Measurements from ENCODE around the gene SAMHD1. TPM values are rescaled to one million over a fixed set of nuclear protein-coding genes. Genes with fewer than 3 reads are reported as not detected.
"Not testable (repeated sequence)": the region's sequence is repeated elsewhere in the genome, so short reads cannot be mapped to it uniquely, and the experiment has no call there.

SAMHD1 gene
- total RNA-seq, 2 experiments from 2014 or later, result 167 to 213 TPM

DNA sequence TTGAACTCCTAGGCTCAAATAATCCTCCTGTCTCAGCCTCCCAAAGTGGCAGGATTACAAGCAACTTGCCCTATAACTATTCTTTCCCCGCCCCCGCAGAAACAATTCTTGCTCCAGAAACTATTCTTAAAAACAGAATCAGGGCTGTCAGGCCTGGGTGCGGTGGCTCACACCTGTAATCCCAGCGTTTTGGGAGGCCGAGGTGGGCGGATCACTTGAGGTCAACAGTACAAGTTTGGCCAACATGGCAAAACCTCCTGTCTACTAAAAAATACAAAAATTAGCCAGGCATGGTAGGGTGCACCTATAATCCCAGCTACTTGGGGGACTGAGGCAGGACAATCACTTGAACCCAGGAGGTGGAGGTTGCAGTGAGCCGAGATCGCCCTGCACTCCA is 31.2 kb downstream of the SAMHD1 start:
- H3K4me3 Mint-ChIP-seq, result no peak overlapping the region
- H3K27ac Mint-ChIP-seq, result no peak overlapping the region
- peaks cover 38% of the 10 kb centered on the region for H3K36me3 Mint-ChIP-seq
- CTCF ChIA-PET, result interaction anchor here (0.8 to 1.9 kb wide), 10 partner anchors 12 to 315 kb away, joined by 3 to 15 read pairs (median 4); partner anchors contain the start of genes RAB5IF and RBL1
- no peak for ATAC-seq
- H3K9me3 Mint-ChIP-seq (ENCODE audit: low read depth), result no peaks in the 10 kb centered on the region
- no peaks in the 10 kb centered on the region for H3K27me3 Mint-ChIP-seq
- peaks cover 9% of the 10 kb centered on the region for H3K4me1 Mint-ChIP-seq
- DNase-seq, result no peak

DNA sequence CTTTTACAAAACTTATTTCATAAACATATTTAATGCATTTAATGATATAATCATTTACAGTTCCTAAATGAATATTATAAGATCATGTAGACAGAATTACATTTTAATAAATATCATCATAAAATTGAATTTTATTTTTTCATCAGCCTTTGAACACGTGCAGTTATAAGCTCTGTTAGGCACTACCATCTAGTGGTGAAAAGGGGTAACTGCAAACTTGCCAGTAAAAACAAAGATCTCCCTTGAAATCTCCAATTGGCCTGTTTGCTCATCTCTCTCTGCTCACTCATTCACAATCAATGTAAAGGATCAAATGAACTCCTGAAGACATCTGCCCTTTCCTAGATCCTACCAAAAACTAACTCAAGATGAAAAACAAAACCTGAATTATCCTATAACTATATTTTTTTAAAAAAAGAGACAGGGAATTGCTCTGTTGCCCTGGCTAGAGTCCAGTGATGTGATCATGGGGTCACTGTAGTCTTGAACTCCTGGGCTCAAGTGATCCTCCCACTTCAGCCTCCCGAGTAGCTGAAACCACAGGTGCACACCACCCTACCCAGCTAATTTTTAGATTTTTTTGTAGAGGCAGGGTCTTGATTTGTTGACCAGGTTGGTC is 31.7 kb downstream of the SAMHD1 start:
- CTCF ChIA-PET, result interaction anchor here (0.6 to 2.7 kb wide), 20 partner anchors 10 to 314 kb away, joined by 3 to 15 read pairs (median 3); partner anchors contain the start of genes RAB5IF and RBL1
- peaks cover 7% of the 10 kb centered on the region for H3K4me1 Mint-ChIP-seq
- peaks cover 39% of the 10 kb centered on the region for H3K36me3 Mint-ChIP-seq
- no peak for DNase-seq
- peak; percentile 66 for ATAC-seq
- no peaks in the 10 kb centered on the region for H3K27me3 Mint-ChIP-seq
- no peak overlapping the region for H3K4me3 Mint-ChIP-seq
- peak overlapping the region; percentile 39 for H3K27ac Mint-ChIP-seq
- no peaks in the 10 kb centered on the region for H3K9me3 Mint-ChIP-seq (ENCODE audit: low read depth)

DNA sequence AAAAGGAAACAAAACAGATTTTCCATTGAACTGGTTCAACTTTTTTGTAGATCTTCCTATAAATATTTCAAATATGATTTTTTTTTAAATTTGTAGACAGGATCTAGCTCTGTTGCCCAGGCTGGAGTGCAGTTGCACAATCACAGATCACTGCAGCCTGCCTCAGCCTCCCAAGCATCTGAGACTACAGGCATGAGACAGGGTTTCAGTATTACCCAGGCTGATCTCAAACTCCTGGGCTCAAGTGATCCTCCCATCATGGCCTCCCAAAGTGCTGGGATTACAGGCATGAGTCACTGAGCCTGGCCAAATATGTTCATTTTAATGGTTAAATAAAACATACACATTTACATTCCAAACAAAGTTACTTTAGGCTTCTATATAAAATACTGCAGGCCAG is 33.6 kb downstream of the SAMHD1 start:
- no peak for DNase-seq
- Mint-ChIP-seq H3K4me1 (peaks cover 2% of the 10 kb centered on the region), H3K27ac (no peak overlapping the region), H3K9me3 (ENCODE audit: low read depth) (no peaks in the 10 kb centered on the region), H3K4me3 (no peak overlapping the region), H3K27me3 (no peaks in the 10 kb centered on the region), H3K36me3 (peaks cover 40% of the 10 kb centered on the region)
- ATAC-seq, result no peak
- CTCF ChIA-PET, result interaction anchor here (0.7 to 2.7 kb wide), 3 partner anchors 12 to 30 kb away, joined by 3 to 7 read pairs (median 3); no protein-coding TSS in a partner anchor

DNA sequence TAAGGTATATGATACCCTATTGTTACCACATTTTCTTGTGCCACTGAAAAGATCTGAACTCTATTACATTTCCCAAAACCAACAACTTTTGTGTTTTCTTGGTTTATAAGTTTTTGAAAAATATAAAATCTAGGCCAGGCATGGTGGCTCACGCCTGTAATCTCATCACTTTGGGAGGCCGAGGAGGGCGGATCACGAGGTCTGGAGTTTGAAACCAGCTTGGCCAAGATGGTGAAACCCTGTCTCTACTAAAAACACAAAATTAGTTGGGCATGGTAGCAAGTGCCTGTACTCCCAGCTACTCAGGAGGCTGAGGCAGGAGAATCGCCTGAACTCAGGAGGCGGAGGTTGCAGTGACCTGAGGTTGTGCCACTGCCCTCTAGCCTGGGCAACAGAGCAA is 34.3 kb downstream of the SAMHD1 start:
- H3K27me3 Mint-ChIP-seq, result no peaks in the 10 kb centered on the region
- H3K4me3 Mint-ChIP-seq, result no peak overlapping the region
- H3K4me1 Mint-ChIP-seq, result peaks cover 2% of the 10 kb centered on the region
- no peak for ATAC-seq
- CTCF ChIA-PET, result interaction anchor here (0.7 to 2.7 kb wide), 3 partner anchors 13 to 29 kb away, joined by 3 to 7 read pairs (median 3); no protein-coding TSS in a partner anchor
- H3K36me3 Mint-ChIP-seq, result peaks cover 38% of the 10 kb centered on the region
- no peak overlapping the region for H3K27ac Mint-ChIP-seq
- H3K9me3 Mint-ChIP-seq (ENCODE audit: low read depth), result no peaks in the 10 kb centered on the region
- DNase-seq, result no peak

DNA sequence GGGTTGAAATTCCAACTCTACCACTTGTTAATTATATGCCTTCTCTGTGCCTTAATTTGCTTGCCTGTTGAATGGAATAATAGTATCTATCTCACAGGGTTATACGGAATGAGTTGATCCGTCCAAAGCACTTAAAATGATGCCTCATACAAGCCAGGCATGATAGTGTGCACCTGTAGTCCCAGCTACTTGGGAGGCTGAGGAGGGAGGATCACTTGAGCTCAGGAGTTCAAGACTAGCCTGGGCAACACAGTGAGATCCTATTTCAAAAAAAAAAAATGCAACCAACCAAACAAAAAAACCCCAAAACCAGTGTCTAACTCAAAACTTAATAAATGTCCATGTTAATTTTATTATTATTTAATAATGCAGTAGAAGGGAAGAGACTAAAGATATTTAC is 35.3 kb downstream of the SAMHD1 start:
- Mint-ChIP-seq H3K9me3 (ENCODE audit: low read depth) (no peaks in the 10 kb centered on the region), H3K4me3 (no peak overlapping the region), H3K27me3 (no peaks in the 10 kb centered on the region), H3K4me1 (peaks cover 2% of the 10 kb centered on the region), H3K36me3 (peaks cover 43% of the 10 kb centered on the region), H3K27ac (no peak overlapping the region)
- ATAC-seq, result no peak
- no peak for DNase-seq
- CTCF ChIA-PET, result no interaction called here

DNA sequence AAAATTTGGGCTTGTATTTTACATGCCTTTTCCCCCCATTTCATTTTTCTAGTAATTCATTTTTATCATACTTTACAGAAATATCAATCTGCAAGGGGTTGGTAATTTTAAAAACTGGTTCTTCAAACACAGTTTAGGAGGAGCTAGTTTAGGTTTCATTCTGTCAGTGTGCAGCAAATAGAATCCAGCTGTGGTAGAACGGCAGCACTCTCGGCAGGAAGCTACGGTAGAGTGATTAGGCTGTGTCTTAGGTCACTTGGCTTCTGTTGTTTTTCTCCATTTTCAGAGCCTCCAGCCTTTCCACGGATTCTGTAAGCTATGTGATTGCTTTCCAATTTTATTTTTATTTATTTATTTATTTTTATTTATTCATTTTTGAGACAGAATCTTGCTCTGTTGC is 42.9 kb downstream of the SAMHD1 start:
- DNase-seq, result no peak
- ATAC-seq, result no peak
- Mint-ChIP-seq H3K27ac (no peak overlapping the region), H3K4me3 (no peak overlapping the region), H3K9me3 (ENCODE audit: low read depth) (no peaks in the 10 kb centered on the region), H3K27me3 (no peaks in the 10 kb centered on the region), H3K36me3 (peaks cover 45% of the 10 kb centered on the region), H3K4me1 (peaks cover 18% of the 10 kb centered on the region)
- CTCF ChIA-PET, result interaction anchor here (2.2 kb wide), 1 partner anchor 11 kb away, joined by 15 read pairs; no protein-coding TSS in a partner anchor

DNA sequence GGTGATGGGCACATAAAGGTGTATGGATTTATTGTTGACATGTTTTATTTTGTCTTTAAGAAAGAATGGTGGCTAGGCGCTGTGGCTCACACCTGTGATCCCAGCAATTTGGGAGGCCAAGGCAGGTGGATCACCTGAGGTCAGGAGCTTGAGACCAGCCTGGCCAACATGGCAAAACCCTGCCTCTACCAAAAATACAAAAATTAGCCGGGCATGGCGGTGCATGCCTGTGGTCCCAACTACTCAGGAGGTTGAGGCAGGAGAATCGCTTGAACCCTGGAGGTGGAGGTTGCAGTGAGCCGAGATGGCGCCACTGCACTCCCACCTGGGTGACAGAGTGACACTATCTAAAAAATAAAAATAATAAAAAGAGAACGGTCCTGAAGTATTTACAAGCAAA is 45.4 kb downstream of the SAMHD1 start:
- peak overlapping the region; percentile 67 for H3K27ac Mint-ChIP-seq
- H3K9me3 Mint-ChIP-seq (ENCODE audit: low read depth); CTCF ChIA-PET; DNase-seq; H3K4me3 Mint-ChIP-seq; ATAC-seq; H3K27me3 Mint-ChIP-seq: not testable (repeated sequence)
- peaks cover 45% of the 10 kb centered on the region for H3K36me3 Mint-ChIP-seq
- peaks cover 18% of the 10 kb centered on the region for H3K4me1 Mint-ChIP-seq

DNA sequence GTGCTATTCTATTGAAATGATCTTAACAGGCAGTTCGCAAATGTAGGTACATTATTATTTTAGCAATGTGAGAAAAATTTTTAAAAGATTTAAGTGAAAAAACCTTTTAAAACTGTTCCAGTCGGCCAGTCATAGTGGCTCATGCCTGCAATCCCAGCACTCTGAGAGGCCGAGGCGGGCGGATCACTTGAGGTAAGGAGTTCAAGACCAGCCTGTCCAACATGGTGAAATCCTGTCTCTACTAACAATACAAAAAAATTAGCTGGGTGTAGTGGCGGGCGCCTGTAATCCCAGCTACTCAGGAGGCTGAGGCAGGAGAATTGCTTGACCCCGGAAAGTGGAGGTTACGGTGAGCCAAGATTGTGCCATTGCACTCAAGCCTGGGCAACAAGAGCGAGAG is 45.9 kb downstream of the SAMHD1 start:
- Mint-ChIP-seq H3K27ac (peak overlapping the region; percentile 67), H3K36me3 (peaks cover 46% of the 10 kb centered on the region), H3K4me1 (peaks cover 18% of the 10 kb centered on the region)
- not testable (repeated sequence) for DNase-seq; H3K4me3 Mint-ChIP-seq; ATAC-seq; H3K27me3 Mint-ChIP-seq; H3K9me3 Mint-ChIP-seq (ENCODE audit: low read depth)
- CTCF ChIA-PET, result interaction anchor here (1.4 kb wide), 1 partner anchor 42 kb away, joined by 4 read pairs; a partner anchor contains a TSS

DNA sequence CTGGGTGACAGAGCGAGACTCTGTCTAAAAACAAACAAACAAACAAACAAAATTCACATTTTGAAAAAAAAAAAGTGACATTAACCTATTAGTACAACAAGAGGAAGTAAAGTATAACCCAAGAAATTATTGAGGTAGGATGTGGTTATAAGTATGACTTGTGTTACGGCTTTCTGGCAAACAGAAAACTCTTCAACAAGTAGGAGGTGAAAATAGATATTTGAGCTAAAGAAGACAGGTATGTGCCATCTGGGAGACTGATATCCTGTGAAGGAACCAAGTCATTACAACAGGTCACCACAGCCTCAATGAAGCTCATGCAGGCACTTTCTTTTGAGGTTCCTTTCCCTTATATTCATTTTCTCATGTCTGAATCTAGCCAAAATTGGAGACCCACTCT is 46.8 kb downstream of the SAMHD1 start:
- Mint-ChIP-seq H3K9me3 (ENCODE audit: low read depth) (no peaks in the 10 kb centered on the region), H3K27me3 (no peaks in the 10 kb centered on the region), H3K4me1 (peaks cover 18% of the 10 kb centered on the region), H3K4me3 (peak overlapping the region; percentile 25), H3K36me3 (peaks cover 44% of the 10 kb centered on the region), H3K27ac (peak overlapping the region; percentile 73)
- CTCF ChIA-PET, result interaction anchor here (1.0 to 1.4 kb wide), 3 partner anchors 15 to 96 kb away, joined by 3 to 4 read pairs (median 4); a partner anchor contains a TSS
- DNase-seq (no peak), ATAC-seq (peak; percentile 68)

DNA sequence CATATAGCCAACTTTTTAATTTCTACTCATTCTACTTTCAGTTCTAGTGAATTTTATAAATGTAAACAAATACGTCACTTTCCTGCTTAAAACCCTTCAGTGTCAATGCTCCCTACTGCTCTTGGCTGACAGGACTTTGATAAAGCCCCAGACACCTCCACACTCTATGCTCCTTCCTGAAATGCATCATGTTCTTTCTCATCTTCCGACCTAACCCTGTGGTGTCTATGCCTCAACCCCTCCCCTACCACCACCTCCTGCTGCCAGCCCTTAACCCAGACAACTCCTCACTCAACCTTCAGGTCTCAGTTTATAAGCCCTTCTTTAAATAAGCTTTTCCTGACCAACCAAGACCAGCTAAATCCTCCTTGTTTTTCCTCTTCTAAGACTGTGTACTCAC is 56.5 kb downstream of the SAMHD1 start:
- Mint-ChIP-seq H3K9me3 (ENCODE audit: low read depth) (no peaks in the 10 kb centered on the region), H3K4me1 (peaks cover 9% of the 10 kb centered on the region), H3K36me3 (peaks cover 65% of the 10 kb centered on the region), H3K27me3 (no peaks in the 10 kb centered on the region), H3K27ac (peak overlapping the region; percentile 71), H3K4me3 (no peak overlapping the region)
- CTCF ChIA-PET, result interaction anchor here (0.9 kb wide), 1 partner anchor 59 kb away, joined by 3 read pairs; no protein-coding TSS in a partner anchor
- DNase-seq (no peak), ATAC-seq (no peak)

DNA sequence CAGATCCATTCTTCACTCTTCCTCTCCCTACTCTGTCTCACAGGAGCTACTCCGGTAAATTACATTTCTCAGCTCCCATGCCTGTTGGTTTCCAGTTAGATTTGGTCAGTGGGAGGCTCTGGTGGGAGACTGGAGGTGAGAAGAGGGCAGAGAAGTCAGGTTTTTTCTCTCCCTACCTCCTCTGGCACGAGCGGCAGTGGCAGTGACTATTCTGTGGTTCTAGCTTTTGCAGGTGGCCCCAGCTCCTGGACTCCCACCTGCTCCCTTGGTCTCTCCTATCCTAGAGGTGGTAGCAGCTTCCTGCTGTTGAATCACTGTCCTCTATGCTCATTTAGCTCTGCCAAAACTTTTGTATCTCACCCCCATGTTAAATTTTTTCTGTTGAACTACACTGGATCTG is 57.7 kb downstream of the SAMHD1 start:
- no peaks in the 10 kb centered on the region for H3K9me3 Mint-ChIP-seq (ENCODE audit: low read depth)
- no peak for DNase-seq
- H3K27ac Mint-ChIP-seq, result no peak overlapping the region
- peaks cover 9% of the 10 kb centered on the region for H3K4me1 Mint-ChIP-seq
- H3K27me3 Mint-ChIP-seq, result no peaks in the 10 kb centered on the region
- CTCF ChIA-PET, result interaction anchor here (1.0 kb wide), 1 partner anchor 39 kb away, joined by 3 read pairs; no protein-coding TSS in a partner anchor
- peaks cover 65% of the 10 kb centered on the region for H3K36me3 Mint-ChIP-seq
- no peak overlapping the region for H3K4me3 Mint-ChIP-seq
- ATAC-seq, result no peak

DNA sequence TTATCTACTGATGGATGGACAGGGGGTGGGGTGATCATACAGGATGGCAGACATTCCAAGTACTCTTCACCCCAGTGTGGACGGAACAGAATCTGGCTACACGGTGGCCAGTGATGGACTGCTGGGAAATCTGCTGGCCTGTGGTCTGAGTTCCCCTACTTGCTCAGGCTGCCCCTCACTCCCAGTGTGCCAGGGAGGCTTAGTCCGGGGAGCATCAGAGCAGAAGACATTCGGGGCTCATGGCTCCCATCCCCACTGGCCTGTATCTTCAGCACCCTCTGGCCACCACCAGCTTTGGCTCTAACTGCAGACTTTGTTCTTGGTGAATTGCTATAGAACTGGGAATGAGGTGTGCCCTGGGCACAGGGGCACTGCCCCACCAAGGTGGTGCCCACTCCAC is 60.3 kb downstream of the SAMHD1 start:
- Mint-ChIP-seq H3K9me3 (ENCODE audit: low read depth) (no peaks in the 10 kb centered on the region), H3K36me3 (peaks cover 47% of the 10 kb centered on the region), H3K4me3 (no peak overlapping the region), H3K27me3 (no peaks in the 10 kb centered on the region), H3K27ac (peak overlapping the region; percentile 19), H3K4me1 (peaks cover 16% of the 10 kb centered on the region)
- no peak for DNase-seq
- ATAC-seq, result no peak
- CTCF ChIA-PET, result no interaction called here

DNA sequence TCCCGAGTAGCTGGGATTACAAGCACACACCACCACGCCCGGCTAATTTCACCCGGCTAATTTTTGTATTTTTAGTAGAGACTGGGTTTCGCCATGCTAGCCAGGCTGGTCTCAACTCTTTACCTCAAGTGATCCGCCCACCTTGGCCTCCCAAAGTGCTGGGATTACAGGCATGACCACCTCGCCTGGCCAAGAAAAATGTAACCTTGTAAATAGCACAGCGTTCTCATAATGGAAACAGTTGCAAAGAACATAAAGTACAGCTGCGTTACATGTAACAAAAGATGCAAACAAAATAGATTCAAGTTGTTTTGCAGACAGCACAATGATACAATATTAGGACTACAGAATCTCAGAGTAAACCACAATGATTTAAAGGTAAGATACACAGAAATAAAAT is 60.9 kb downstream of the SAMHD1 start:
- peaks cover 45% of the 10 kb centered on the region for H3K36me3 Mint-ChIP-seq
- H3K4me3 Mint-ChIP-seq, result no peak overlapping the region
- no peak for ATAC-seq
- peaks cover 15% of the 10 kb centered on the region for H3K4me1 Mint-ChIP-seq
- H3K9me3 Mint-ChIP-seq (ENCODE audit: low read depth), result no peaks in the 10 kb centered on the region
- H3K27me3 Mint-ChIP-seq, result no peaks in the 10 kb centered on the region
- CTCF ChIA-PET, result no interaction called here
- no peak for DNase-seq
- H3K27ac Mint-ChIP-seq, result no peak overlapping the region

DNA sequence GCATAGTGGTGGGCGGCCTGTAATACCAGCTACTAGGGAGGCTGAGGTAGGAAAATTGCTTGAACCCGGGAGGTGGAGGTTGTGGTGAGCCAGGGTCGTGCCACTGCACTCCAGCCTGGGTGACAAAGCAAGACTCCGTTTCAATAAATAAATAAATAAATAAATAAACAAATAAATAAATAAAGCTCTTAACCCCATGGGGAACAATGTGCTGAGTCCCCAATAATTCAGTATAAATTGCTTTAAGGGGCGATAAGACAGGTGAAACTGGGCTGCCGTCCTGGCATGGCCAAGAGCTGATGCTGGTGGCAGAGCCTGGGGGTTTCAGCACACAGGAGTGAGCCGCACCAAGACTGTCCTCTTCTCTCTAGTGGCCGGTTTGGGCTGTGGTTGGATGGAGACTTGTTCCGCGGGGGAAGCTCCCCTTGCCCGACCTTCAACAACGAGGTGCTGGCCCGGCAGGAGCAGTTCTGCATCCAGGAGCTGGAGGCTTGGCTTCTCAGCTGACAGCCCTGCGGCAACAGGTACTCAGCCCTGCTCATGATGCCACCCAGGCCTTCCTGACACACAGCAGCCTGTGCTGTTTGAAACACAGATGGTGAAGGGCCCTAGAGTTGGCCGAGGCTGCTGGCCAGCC is 62.5 kb downstream of the SAMHD1 start:
- peaks cover 37% of the 10 kb centered on the region for H3K36me3 Mint-ChIP-seq
- DNase-seq, result no peak
- ATAC-seq, result no peak
- H3K27me3 Mint-ChIP-seq, result no peaks in the 10 kb centered on the region
- no peaks in the 10 kb centered on the region for H3K9me3 Mint-ChIP-seq (ENCODE audit: low read depth)
- no peak overlapping the region for H3K27ac Mint-ChIP-seq
- no peak overlapping the region for H3K4me3 Mint-ChIP-seq
- CTCF ChIA-PET, result interaction anchor here (0.7 to 2.1 kb wide), 8 partner anchors 11 to 145 kb away, joined by 3 to 10 read pairs (median 4); a partner anchor contains a TSS
- H3K4me1 Mint-ChIP-seq, result peaks cover 11% of the 10 kb centered on the region
